DND-41 (cell line): ENCODE measurements around the gene ADCK2.

ENCODE experiments used
- EZH2 ChIP-seq: IDR thresholded peaks from 3 replicates; pipeline ENCODE4 v1.6.1; 2012; ENCODE audit warnings: borderline replicate concordance, low read depth, mild to moderate bottlenecking, moderate library complexity, low read length, inconsistent platforms; ENCODE audit not compliant: severe bottlenecking
- TF ChIP-seq, protein P1 (sequence below): IDR thresholded peaks from 2 replicates; pipeline ENCODE4 v1.5.1; 2012; ENCODE audit warnings: borderline replicate concordance, low read length, moderate library complexity, mild to moderate bottlenecking; ENCODE audit not compliant: poor library complexity, severe bottlenecking; ENCODE audit errors: extremely low read depth

DNA sequence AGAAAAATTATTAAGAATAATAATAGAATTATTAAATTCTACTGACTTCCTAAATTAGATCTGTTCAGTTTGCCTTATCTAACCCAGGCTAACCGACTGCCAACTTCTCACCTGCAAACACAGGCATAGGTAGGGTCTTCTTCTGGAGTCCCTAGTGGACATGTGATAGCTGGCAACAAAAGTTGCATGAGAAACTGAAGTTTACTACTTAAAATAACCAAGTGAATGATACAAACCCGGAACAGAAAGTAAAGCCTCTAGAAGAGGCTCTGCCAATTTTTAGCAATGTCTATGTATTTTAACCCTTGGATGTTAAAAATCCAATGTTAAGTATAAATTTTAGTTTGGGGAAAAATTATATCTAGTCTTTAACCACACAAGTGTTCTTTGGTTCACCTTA is 61.4 kb downstream of the ADCK2 start:
- TF ChIP-seq, protein P1, sequence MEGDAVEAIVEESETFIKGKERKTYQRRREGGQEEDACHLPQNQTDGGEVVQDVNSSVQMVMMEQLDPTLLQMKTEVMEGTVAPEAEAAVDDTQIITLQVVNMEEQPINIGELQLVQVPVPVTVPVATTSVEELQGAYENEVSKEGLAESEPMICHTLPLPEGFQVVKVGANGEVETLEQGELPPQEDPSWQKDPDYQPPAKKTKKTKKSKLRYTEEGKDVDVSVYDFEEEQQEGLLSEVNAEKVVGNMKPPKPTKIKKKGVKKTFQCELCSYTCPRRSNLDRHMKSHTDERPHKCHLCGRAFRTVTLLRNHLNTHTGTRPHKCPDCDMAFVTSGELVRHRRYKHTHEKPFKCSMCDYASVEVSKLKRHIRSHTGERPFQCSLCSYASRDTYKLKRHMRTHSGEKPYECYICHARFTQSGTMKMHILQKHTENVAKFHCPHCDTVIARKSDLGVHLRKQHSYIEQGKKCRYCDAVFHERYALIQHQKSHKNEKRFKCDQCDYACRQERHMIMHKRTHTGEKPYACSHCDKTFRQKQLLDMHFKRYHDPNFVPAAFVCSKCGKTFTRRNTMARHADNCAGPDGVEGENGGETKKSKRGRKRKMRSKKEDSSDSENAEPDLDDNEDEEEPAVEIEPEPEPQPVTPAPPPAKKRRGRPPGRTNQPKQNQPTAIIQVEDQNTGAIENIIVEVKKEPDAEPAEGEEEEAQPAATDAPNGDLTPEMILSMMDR = no peak
- TF ChIP-seq EZH2 = no peak
